Uterus (tissue), 2 donors: ENCODE results near the gene SENP7.

Experiments
- CTCF ChIP-seq, 4 experiments: fragments of 200-600 bp in 2 of 4; fragments of 450-650 bp in 2 of 4; sonication (generic) in 2 of 4; IDR thresholded peaks; one replicate each; pipeline ENCODE4 v1.5.1; 2016 to 2019; ENCODE audit warnings: antibody characterized with exemption in 4 of 4, mild to moderate bottlenecking in 2 of 4, moderate library complexity in 1 of 4
- POLR2A ChIP-seq, 2 donors: fragments of 450-650 bp; IDR thresholded peaks; one replicate each; pipeline ENCODE4 v1.6.1; 2016; ENCODE audit warnings: antibody characterized with exemption in 2 of 2, mild to moderate bottlenecking in 1 of 2, moderate library complexity in 1 of 2

- TF ChIP-seq CTCF (IDR thresholded peaks at IDR 0.05) (no peak), POLR2A (IDR thresholded peaks at IDR 0.05) (no peak)
Observed at GRCh38 chr3:101319531-101319930, 193.5 kb downstream of the SENP7 start.
